Hematopoietic multipotent progenitor cell treated with erythropoietin and hydrocortisone succinate and interleukin-3 and kit ligand, for 17 days (in vitro differentiated cells): ENCODE results near the gene PAX5.

ENCODE experiments used
- DNase-seq: peaks from one replicate; pipeline ENCODE4 v3.0.0-alpha.2; 2015; ENCODE audit warnings: low spot score

The PAX5 gene

GRCh38 chr9:37037503-37038301 is 3.6 kb upstream of the PAX5 start:
- DNase-seq, result no peak

GRCh38 chr9:37036776-37037502 is 2.9 kb upstream of the PAX5 start:
- no peak for DNase-seq

DNA sequence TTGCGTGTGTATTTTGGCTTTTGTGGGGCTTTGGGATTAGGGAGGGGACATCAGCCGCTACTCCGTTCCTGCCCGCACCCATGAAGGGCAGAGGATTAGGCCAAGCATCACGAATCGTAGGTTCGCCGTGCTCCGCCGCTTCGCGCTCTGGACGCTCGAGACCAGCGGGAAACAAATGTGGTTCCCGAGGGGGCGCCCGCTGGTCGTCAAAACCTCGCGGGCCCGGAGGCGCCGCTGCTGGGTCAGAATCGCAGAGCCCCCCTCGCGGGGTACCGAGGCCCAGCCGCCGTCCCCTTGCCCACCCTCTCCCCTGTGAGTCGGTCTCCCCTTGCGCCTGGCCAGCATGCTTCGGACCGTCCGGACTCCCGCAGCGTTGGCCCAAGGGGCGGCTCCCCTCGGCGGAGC is 2.3 kb upstream of the PAX5 start:
- DNase-seq, result no peak

- DNase-seq, result no peak
Measured at GRCh38 chr9:37035648-37036370, 1.7 kb upstream of the PAX5 start.

DNA sequence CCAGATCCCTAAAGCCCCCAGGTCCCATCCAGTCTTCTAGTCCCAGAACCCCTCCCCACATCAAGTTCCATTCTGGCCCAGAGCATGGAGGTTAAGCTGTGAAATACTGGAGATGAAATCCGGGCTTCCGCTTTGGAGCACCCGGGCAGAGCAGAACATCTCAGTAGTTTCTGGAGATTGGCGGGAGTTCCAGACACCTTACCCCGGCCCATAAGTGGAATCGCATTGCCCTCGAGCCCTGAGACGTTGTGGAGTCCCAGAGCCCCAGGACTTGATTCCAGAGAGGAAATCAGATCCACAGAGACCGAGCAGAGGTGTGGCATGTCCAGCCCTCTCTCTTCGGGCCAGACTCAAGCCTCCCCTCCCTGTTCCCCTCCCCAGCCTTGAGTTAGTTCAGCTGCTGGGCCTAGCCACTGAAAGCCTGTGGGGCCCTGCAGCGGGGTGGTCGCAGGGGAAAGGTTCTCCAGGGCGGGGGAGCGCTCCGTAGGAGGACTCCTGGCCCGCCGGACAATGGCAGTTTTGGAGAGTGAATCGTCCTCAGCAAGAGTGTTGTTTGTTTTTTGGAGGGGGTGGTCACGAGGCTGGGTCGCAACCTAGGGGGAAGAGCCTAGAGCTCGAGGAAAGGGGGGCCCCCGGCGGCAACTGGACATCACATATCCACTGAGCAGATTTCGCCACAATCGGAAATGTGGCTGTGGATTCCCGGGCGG is 1.0 kb upstream of the PAX5 start:
- DNase-seq, result no peak

- DNase-seq, result no peak
Measured at GRCh38 chr9:37034305-37034937, 353 bp upstream of the PAX5 start.

GRCh38 chr9:37033141-37033540 is 927 bp downstream of the PAX5 start:
- no peak for DNase-seq

- DNase-seq, result no peak
Measured at GRCh38 chr9:37032713-37033112, 1.4 kb downstream of the PAX5 start.

DNA sequence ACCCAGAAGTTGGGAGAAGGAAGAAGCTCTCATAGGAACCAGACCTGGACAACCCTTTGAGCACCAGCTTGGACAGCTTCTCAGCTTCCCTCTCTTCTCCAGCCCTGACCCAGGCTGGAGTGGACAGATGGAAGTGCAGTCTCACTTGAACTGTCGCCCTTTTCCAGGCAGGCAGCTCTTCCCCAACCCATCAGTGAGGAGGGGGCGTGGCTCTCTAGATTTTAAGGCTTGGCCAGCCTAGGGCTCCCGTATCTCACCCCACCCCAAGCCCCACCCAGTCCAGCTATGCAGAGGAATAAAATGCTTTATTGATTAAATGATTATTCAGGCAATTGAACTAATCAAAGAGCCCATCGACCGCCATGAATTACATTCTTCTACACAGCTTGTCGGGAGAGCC is 2.2 kb downstream of the PAX5 start:
- DNase-seq, result no peak

DNA sequence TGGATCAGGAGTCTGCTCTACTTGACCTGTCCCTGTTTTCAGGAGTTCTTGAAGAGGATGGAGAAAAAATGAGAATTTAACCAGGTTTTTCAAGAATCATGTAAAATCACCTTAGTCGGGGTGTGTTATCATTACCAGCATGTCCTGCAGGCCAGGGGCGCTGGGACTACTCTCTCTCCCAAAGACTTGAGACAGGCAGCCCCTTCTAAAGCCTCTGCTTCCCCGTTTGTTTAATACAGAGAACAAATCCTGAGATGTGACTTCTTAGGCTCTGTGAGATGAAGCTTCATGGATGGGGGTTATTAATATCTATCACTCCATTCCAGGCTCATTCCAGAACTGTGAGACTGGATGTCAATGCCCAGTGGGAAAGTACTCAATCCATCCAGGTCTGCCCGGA is 3.0 kb downstream of the PAX5 start:
- DNase-seq, result no peak

GRCh38 chr9:37030611-37030939 is 3.5 kb downstream of the PAX5 start:
- no peak for DNase-seq

- DNase-seq, result no peak
Measured at GRCh38 chr9:37029776-37030610, 4.1 kb downstream of the PAX5 start.

DNA sequence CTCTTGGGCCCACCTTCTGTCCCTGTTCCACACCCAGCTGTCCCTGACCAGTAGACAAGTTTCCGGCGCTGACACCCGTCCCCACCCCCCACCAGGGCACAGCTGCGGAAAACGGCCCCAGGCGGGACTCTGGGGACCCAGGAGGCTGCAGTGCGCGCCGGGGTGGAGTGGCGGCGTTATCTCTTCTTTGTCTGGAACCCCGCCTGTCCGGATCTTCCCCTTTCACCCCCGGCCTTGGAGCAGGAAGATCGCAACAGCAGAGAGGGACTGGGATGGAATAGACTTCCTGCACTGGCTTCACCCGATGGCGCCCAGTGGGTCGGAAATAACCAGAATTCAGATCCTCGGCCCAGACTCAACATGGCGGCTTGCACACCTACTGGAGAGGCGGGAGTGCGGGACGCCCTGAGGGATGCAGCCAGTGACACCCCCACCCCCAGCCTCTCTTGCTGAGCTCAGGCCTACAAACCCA is 4.7 kb downstream of the PAX5 start:
- DNase-seq, result no peak

DNA sequence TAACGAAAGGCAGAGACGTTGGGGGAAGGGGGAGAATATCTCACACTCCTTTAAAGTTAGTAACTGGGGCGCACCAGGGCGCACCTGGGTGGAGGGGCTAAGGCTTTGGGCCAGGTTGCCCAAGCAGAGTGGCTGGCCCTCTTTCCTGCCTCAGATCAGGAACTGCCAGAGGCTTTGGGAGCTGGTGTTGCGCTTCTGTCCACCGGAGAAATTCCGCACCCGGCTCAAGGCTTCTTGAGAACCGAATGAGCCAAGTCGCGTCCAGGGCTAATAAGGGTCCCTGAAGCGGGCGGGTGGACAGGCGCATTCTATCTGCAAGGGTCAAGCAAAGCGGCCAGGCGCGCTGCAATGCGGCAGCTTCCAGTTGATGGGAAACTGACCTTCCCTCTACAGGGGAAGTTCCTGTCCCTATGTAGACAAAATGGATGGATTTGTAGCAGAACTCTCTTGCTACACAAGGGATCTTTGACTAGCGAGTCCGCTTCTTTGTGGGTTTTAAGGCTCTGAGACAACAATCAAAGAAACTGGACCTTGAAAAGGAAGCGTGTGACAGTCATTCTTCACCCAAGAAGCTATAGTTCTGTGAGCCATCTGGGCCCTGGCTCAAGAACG is 5.5 kb downstream of the PAX5 start:
- no peak for DNase-seq

DNA sequence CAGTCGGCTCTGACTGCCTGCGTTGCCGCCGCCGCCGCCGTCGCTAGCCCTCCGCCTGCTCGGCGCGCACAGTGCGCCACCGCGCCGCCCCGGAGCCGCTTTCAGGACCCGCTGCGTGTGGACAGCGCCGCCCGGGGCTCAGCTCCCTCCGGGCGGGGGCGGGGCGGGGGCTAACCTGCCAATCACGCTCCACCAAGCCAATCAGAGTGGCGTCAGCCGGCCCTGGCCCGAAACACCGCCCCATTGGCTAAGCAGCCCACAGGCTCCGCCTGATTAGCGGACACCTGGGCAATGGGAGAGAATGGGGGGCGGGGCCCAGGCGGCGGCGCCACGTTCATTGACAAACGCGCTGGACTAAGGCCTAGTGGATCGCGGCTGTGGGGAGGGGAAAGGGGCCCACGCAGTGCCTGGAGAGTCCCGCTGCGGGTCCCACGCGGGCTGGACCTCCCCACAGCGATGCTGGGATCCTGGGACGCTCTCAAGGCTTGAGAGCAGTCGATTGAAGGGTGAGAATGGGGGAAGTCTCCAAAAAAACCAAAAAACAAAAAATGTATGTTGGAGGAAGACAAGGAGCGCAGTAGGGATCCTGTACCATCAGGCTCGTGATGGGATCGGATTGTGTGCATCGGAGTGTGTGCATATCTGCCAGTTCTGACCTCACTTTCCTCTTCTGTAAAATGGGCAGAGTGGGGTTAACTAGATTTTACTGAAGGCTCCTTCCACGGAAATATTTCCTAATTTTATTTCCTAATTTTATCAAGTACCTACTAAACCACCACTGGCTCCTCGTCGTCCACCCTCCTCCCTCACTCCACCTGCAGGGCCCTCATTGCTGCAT is 6.3 kb downstream of the PAX5 start:
- DNase-seq, result peak; percentile 30

- DNase-seq, result no peak
Measured at GRCh38 chr9:37026931-37027581, 7.0 kb downstream of the PAX5 start.

- DNase-seq, result no peak
Measured at GRCh38 chr9:37026113-37026930, 7.7 kb downstream of the PAX5 start.

DNA sequence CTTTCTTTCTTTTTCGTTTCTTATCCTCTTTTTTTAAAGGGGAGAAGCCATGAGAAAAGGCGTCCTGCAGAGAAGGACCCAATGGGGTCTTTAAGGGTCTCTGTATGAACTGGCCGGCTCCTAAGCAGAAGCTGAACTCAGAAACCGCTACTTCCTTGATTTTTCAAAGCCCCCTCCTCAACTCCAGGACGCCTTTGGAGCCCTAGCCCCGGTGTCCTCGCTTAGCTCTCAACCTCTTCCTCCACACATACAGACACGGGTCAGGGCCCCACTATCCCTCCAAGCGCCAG is 8.3 kb downstream of the PAX5 start:
- no peak for DNase-seq
